Activated CD8-positive, alpha-beta memory T cell treated with anti-CD3 and anti-CD28 coated beads for 36 hours (primary cell): Measurements from ENCODE around the gene ADGRG4. TPM values are rescaled to one million over a fixed set of nuclear protein-coding genes. Genes with fewer than 3 reads are reported as not detected.
"Not testable (repeated sequence)": the region's sequence is repeated elsewhere in the genome, so short reads cannot be mapped to it uniquely, and the experiment has no call there.

ENCODE experiments used
- CTCF ChIA-PET: fragments of 350-600 bp; sonication (Branson Sonifier 250); formaldehyde crosslinking; loops from one replicate; lab custom pipeline; 2021; ENCODE audit warnings: antibody characterized with exemption; lab: Charles Lee
- POLR2A ChIA-PET: fragments of 350-600 bp; sonication (Branson Sonifier 250); formaldehyde crosslinking; loops from one replicate; lab custom pipeline; 2021; ENCODE audit warnings: antibody characterized with exemption; lab: Charles Lee
- total RNA-seq, 2 experiments: library from RNA; stranded (reverse); gene quantifications; one replicate each; pipeline ENCODE4 v1.2.3, GENCODE V29; 2021

Gene ADGRG4
- total RNA-seq, 2 experiments from 2014 or later, result not detected

DNA sequence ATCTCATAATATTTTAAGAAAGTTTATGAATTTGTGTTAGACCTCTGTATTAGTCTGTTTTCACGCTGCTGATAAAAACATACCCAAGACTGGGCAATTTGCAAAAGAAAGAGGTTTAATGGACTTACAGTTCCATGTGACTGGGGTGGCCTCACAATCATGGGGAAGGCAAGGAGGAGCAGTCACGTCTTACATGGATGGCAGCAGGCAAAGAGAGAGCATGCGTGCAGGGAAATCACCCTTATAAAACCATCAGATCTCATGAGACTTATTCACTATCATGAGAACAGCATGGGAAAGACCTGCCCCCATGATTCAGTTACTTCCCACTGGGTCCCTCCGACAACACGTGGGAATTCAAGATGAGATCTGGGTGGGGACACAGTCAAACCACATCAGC lies 14.4 kb upstream of the ADGRG4 start:
- CTCF ChIA-PET, POLR2A ChIA-PET: not testable (repeated sequence)

GRCh38 chrX:136291824-136292223 lies 8.9 kb upstream of the ADGRG4 start:
- ChIA-PET POLR2A (no interaction called here), CTCF (no interaction called here)

DNA sequence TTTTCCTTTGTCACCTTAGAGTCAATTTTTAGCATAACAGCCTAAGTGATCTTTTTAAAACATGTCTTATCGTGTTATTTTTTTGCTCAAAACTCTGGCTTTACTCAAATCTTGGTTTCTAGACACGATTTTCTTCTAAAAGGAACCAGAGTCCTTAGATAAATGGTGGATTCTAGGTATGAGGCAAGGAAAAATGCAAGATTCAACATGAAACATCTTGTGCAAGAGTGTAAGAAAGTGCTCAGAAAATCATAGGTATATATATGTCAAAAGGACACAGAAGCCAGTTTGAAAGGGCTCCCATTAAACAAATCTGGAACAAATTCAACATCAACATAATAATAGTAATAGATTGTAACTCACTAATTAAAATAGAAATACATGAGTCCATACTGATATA lies 8.1 kb upstream of the ADGRG4 start:
- CTCF ChIA-PET, result no interaction called here
- POLR2A ChIA-PET, result no interaction called here

- ChIA-PET CTCF (no interaction called here), POLR2A (no interaction called here)
Observed at GRCh38 chrX:136295380-136295779, 5.4 kb upstream of the ADGRG4 start.

- CTCF ChIA-PET, result no interaction called here
- POLR2A ChIA-PET, result no interaction called here
Observed at GRCh38 chrX:136303041-136303440, 2.3 kb downstream of the ADGRG4 start.

GRCh38 chrX:136304493-136304892 lies 3.7 kb downstream of the ADGRG4 start:
- ChIA-PET POLR2A (no interaction called here), CTCF (no interaction called here)

DNA sequence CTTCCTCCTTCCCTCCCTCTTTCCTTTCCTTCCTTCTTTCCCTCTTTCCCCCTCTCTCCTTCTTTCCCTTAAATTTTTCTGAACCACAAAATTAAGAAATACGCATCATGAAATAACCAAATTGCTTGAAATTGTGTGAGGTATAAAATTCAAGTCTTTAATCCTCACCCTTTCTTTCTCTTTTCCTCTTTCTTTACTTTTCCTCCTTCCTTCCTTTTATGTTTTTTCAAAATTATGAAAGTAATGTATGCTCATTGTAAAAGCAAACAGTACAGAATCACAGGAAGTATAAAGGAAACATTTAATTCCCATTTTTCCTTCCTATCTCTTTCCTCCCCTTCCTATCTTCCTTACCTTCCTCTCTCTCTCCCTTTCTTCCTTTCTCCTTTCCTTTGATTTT lies 5.4 kb downstream of the ADGRG4 start:
- ChIA-PET POLR2A (no interaction called here), CTCF (no interaction called here)

GRCh38 chrX:136307471-136307870 lies 6.7 kb downstream of the ADGRG4 start:
- POLR2A ChIA-PET, result no interaction called here
- CTCF ChIA-PET, result no interaction called here

GRCh38 chrX:136310411-136310810 lies 9.6 kb downstream of the ADGRG4 start:
- POLR2A ChIA-PET, result no interaction called here
- CTCF ChIA-PET, result no interaction called here

- POLR2A ChIA-PET, result no interaction called here
- CTCF ChIA-PET, result no interaction called here
Observed at GRCh38 chrX:136318156-136318555, 17.4 kb downstream of the ADGRG4 start.

DNA sequence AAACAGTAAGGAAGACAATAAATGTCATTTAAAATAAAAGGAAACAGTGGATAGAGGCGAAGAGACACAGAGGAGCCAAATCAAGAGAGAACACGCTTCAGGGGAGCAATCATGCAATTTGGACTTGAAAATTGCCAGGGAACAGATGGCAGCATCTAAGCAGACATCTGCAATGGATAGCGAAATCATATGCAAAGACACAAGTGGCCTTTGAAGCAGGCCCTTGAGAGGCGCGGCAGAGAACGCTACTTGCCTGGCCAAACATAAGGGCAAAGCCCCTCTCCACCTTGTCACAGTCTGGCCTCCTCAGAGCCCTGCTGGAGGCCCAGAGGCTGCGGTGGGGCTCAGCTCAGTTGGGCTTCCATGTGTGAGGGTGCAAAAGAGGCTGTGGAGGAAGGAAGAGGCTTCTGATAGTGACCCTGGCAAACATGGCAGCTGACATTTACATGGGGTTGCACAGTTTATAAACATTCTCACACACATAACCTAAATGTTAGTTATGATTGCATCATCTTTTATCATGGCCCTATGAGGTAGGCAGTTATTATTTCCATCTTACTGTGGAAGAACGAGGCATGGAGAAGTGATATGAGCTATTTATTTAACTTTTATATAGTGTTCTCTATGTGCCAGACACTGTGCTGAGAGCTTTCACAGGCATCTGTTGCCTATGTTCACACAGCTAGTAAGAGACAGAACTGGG lies 18.3 kb downstream of the ADGRG4 start:
- CTCF ChIA-PET, result no interaction called here
- POLR2A ChIA-PET, result no interaction called here

DNA sequence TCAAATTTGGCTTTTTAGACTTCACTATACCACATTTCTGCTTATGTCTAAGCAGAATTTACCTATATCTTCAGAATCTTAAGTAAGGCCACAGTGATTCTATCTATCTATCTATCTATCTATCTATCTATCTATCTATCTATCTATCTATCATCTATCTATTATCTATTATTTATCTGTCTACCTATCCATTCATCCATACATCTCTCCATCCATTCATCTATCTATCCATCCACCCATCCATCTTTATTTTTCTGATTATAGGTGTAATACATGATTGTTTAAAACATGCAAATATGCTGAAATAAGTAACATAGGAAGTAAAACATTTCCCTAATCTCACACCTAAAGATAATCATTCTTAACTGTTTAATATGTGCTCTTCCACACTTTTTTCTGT lies 18.8 kb downstream of the ADGRG4 start:
- CTCF ChIA-PET, result no interaction called here
- POLR2A ChIA-PET, result no interaction called here

GRCh38 chrX:136321532-136321931 lies 20.8 kb downstream of the ADGRG4 start:
- ChIA-PET CTCF (no interaction called here), POLR2A (no interaction called here)

DNA sequence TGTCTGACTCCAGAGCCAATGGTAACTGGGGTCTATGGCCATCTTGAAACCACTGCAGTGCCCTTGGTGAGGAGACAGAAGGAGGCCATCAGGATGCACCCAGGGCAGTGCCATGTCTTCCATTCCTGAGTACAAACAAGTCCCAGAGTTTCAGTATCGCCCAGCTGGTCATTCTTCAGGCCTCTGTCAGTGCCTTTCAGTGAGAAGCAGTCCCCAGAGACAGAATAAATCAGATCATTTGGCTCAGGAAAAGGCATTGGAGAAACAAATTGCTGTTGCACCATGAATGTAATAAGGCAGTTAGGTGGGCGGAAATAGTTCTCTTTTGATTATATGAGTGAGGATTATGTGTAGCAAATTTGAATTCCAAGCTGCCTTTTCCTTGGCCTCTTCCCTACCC lies 21.3 kb downstream of the ADGRG4 start:
- ChIA-PET CTCF (no interaction called here), POLR2A (no interaction called here)

- ChIA-PET POLR2A (no interaction called here), CTCF (no interaction called here)
Observed at GRCh38 chrX:136325377-136325776, 24.6 kb downstream of the ADGRG4 start.

DNA sequence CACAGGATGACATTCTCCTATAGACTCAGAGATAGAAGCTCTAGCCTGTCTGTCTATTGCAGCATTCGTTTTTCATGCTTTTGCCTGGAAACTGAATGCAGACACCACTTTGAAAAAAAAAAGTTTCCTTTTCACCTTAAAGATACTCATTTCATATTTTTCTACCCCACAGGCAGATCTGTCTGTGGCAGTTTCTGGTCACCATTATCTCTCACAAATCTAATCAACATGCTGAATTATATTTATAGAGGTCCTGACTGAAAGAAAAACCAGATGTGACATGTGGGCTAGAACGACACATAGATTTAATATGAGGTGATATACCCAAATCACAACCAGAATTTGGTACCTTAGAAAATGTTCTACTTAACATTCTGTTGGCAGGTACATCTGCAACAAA lies 28.2 kb downstream of the ADGRG4 start:
- POLR2A ChIA-PET, result no interaction called here
- CTCF ChIA-PET, result no interaction called here

DNA sequence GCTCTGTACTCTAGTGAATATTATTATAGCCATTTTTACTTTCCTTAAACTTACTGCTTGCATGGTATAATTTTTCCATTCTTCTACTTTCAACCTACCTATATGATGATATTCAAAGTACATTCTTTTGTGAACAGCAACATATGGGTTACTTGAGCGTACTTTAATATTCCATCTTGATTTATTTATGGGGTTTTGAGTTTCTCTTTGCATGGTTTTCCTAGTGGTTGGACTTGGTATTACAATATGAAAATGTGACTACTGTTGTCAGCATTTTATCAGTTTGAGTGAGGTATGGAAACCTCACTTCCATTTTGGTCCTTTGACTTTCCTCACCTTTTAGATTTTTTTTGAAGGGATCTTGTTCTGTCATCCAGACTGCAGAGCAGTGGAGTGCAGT lies 35.9 kb downstream of the ADGRG4 start:
- POLR2A ChIA-PET, result no interaction called here
- CTCF ChIA-PET, result no interaction called here

GRCh38 chrX:136339702-136340101 lies 38.9 kb downstream of the ADGRG4 start:
- ChIA-PET POLR2A (no interaction called here), CTCF (no interaction called here)

GRCh38 chrX:136344320-136344719 lies 43.6 kb downstream of the ADGRG4 start:
- ChIA-PET POLR2A (no interaction called here), CTCF (no interaction called here)

DNA sequence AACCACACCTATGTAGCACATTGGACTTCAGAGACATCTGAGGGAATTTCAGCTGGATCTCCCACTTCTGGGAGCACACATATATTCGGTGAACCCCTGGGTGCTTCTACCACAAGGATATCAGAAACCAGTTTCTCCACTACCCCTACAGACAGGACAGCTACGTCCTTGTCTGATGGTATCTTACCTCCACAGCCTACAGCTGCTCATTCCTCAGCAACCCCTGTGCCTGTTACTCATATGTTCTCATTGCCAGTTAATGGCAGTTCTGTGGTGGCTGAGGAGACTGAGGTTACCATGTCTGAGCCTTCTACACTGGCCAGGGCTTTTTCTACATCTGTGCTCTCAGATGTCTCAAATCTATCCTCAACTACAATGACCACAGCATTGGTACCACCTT lies 45.7 kb downstream of the ADGRG4 start:
- CTCF ChIA-PET, result no interaction called here
- POLR2A ChIA-PET, result no interaction called here

DNA sequence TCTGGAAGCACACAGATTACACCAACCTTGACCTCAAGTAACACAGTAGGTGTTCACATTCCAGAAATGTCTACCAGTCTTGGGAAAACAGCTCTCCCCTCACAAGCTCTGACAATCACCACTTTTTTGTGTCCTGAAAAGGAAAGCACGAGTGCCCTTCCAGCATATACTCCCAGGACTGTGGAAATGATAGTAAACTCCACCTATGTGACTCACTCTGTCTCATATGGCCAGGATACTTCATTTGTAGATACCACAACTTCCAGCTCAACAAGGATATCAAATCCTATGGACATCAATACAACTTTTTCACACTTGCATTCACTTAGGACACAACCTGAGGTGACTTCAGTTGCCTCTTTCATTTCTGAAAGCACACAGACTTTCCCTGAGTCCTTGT lies 46.9 kb downstream of the ADGRG4 start:
- ChIA-PET POLR2A (no interaction called here), CTCF (no interaction called here)

DNA sequence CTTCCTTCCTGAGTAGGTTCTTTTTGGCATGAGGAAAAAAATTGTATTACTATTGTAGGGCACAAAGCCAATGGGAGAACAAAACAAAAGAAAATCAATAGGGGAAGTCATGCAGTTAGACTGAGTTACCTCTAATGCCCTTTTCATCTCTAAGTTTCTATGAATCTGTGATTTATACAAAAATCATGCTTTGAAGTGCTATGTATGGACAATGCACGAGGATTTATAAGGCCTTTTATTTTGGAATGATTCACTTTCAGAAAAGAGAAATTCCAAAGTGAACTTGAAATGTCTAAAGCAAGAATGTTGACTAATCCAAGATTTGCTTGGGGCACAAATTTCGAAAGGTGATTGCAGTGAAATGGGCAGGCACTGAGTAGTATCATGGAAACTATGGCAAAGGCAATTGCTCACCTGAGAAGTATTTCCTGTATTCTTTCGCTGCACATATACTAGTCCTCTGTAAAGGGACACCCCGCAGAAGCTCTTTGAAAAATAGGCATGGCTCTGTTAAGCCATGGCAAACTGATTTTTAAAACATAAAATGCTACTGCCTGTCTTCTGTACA lies 52.8 kb downstream of the ADGRG4 start:
- POLR2A ChIA-PET, result no interaction called here
- CTCF ChIA-PET, result no interaction called here
